SK-N-SH (cell line): Measurements from ENCODE around the gene SIRT2.

ENCODE experiments used
- CTCF ChIP-seq: fragments of 200-600 bp; sonication (generic); IDR thresholded peaks from 2 replicates; pipeline ENCODE4 v1.6.1; 2017; ENCODE audit warnings: antibody characterized with exemption, mild to moderate bottlenecking, moderate library complexity
- EZH2phosphoT487 ChIP-seq: fragments of 200-600 bp; sonication (generic); IDR thresholded peaks from 2 replicates; pipeline ENCODE4 v1.6.1; 2017; ENCODE audit warnings: low read depth, mixed run types, mild to moderate bottlenecking, antibody characterized with exemption, moderate library complexity, borderline replicate concordance
- FOXM1 ChIP-seq: IDR thresholded peaks from 2 replicates; pipeline ENCODE4 v1.4.0; 2012; ENCODE audit warnings: low read depth, mild to moderate bottlenecking
- GABPA ChIP-seq: IDR thresholded peaks from 2 replicates; pipeline ENCODE4 v1.4.0; 2012; ENCODE audit warnings: low read depth, mild to moderate bottlenecking
- JUND ChIP-seq: IDR thresholded peaks from 2 replicates; pipeline ENCODE4 v1.4.0; 2012
- MAX ChIP-seq: IDR thresholded peaks from 2 replicates; pipeline ENCODE4 v1.4.0; 2012; ENCODE audit warnings: low read depth
- MXI1 ChIP-seq: IDR thresholded peaks from 2 replicates; pipeline ENCODE4 v1.6.1; 2012; ENCODE audit warnings: mild to moderate bottlenecking, low read depth, low read length, improper control_type of control experiment
- POLR2AphosphoS5 ChIP-seq: IDR thresholded peaks from 2 replicates; pipeline ENCODE4 v1.6.1; 2012; ENCODE audit warnings: low read depth, low read length
- RAD21 ChIP-seq: IDR thresholded peaks from 2 replicates; pipeline ENCODE4 v1.6.1; 2012; ENCODE audit warnings: mild to moderate bottlenecking, low read length
- SMC3 ChIP-seq: IDR thresholded peaks from 2 replicates; pipeline ENCODE4 v1.6.1; 2012; ENCODE audit warnings: low read depth, low read length, improper control_type of control experiment
- TAF1 ChIP-seq: IDR thresholded peaks from 2 replicates; pipeline ENCODE4 v1.6.1; 2012; ENCODE audit warnings: low read depth, mild to moderate bottlenecking, low read length, moderate library complexity, borderline replicate concordance
- TEAD4 ChIP-seq: IDR thresholded peaks from 2 replicates; pipeline ENCODE4 v1.4.0; 2012; ENCODE audit warnings: mild to moderate bottlenecking, borderline replicate concordance; ENCODE audit not compliant: insufficient read depth
- YY1 ChIP-seq: IDR thresholded peaks from 2 replicates; pipeline ENCODE4 v1.4.0; 2012; ENCODE audit warnings: low read depth, mild to moderate bottlenecking

GRCh38 chr19:38869836-38870607 is 29.4 kb downstream of the SIRT2 start:
- TF ChIP-seq CTCF (peak; percentile 71), MAX (peak; percentile 66; the same call in 1 of the 2 replicates), MXI1 (no peak), JUND (no peak), TAF1 (no peak), RAD21 (peak; percentile 55), POLR2AphosphoS5 (no peak), TEAD4 (no peak), EZH2phosphoT487 (no peak), FOXM1 (no peak), YY1 (no peak), GABPA (no peak), SMC3 (peak; percentile 66)
